Bronchial epithelial cell (primary cell): ENCODE measurements around the gene RPS6KA6. TPM values are rescaled to one million over a fixed set of nuclear protein-coding genes. Genes with fewer than 3 reads are reported as not detected.
"Not testable (repeated sequence)": the region's sequence is repeated elsewhere in the genome, so short reads cannot be mapped to it uniquely, and the experiment has no call there.

Source experiments
- DNase-seq: peaks from one replicate; pipeline ENCODE4 v3.0.0-alpha.2; 2010; ENCODE audit warnings: low read depth
- FAIRE-seq: peaks from 2 replicates; lab custom pipeline; 2011; peaks lifted over from hg19 to GRCh38; lab: Jason Lieb, UNC
- H3K27me3 ChIP-seq: 2 replicates; pipeline ENCODE4 v1.5.1; 2011; ENCODE audit warnings: low read length; ENCODE audit not compliant: control insufficient read depth, insufficient read depth
- H3K36me3 ChIP-seq: 2 replicates; pipeline ENCODE4 v1.5.1; 2011; ENCODE audit warnings: low read length; ENCODE audit not compliant: control insufficient read depth, insufficient read depth
- H3K4me3 ChIP-seq: 2 replicates; pipeline ENCODE4 v1.5.1; 2011; ENCODE audit warnings: mild to moderate bottlenecking, low read depth, low read length, control low read depth
- CTCF ChIP-seq: IDR thresholded peaks from 2 replicates; pipeline ENCODE4 v1.5.1; 2011; ENCODE audit warnings: mild to moderate bottlenecking, moderate library complexity, low read length, control low read depth, inconsistent platforms; ENCODE audit not compliant: insufficient read depth, severe bottlenecking
- total RNA-seq: library from RNA; depleted of rRNA; stranded (reverse); fragments of >200 nt; gene quantifications from 2 replicates; pipeline ENCODE4 v1.2.1, GENCODE V29; 2014

RPS6KA6 gene
- total RNA-seq, 1 donor from 2014 or later = 5.3 TPM

- DNase-seq (no peak), FAIRE-seq (no peak)
- H3K27me3 ChIP-seq = no peaks in the 10 kb centered on the region
- H3K4me3 ChIP-seq = no peak overlapping the region
- TF ChIP-seq CTCF = no peak
- H3K36me3 ChIP-seq = no peaks in the 10 kb centered on the region
Observed at GRCh38 chrX:84099120-84099519, 88.9 kb downstream of the RPS6KA6 start.

DNA sequence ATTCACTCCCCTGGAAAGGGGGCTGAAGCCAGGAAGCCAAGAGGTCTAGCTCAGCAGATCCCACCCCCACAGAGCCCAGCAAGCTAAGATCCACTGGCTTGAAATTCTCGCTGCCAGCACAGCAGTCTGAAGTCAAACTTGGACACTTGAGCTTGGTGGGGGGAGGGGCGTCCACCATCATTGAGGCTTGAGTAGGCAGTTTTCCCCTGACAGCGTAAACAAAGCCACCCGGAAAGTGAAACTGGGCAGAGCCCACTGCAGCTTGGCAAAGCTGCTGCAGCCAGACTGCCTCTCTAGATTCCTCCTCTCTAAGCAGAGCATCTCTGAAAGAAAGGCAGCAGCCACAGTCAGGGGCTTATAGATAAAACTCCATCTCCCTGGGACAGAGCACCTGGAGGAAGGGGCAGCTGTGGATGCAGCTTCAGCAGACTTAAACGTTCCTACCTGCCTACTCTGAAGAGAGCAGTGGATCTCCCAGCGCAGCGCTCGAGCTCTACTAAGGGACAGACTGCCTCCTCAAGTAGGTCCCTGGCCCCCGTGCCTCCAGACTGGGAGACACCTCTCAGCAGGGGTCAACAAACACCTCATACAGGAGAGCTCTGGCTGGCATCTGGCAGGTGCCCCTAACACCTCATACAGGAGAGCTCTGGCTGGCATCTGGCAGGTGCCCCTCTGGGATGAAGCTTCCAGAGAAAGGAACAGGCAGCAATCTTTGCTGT, 108.4 kb downstream of the RPS6KA6 start:
- H3K27me3 ChIP-seq, H3K4me3 ChIP-seq, H3K36me3 ChIP-seq, DNase-seq, FAIRE-seq: not testable (repeated sequence)

DNA sequence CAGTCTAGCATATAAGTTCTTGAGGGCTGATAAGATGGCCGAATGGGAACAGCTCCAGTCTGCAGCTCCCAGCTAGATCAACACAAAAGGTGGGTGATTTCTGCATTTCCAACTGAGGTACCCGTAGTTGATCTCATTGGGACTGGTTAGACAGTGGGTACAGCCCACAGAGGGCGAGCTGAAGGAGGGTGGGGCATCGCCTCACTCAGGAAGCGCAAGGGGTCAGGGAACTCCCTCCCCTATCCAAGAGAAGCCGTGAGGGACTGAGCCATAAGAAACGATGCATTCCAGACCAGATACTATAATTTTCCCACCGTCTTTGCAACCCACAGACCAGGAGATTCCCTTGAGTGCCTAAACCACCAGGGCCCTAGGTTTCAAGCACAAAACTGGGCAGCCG, 109.0 kb downstream of the RPS6KA6 start:
- DNase-seq (no peak), FAIRE-seq (no peak)
- Histone ChIP-seq H3K27me3 (no peaks in the 10 kb centered on the region), H3K36me3 (no peaks in the 10 kb centered on the region), H3K4me3 (no peak overlapping the region)
- TF ChIP-seq CTCF = no peak

GRCh38 chrX:84064814-84065213, 123.2 kb downstream of the RPS6KA6 start:
- Histone ChIP-seq H3K27me3 (no peaks in the 10 kb centered on the region), H3K36me3 (no peaks in the 10 kb centered on the region), H3K4me3 (no peak overlapping the region)
- FAIRE-seq (no peak), DNase-seq (no peak)
- TF ChIP-seq CTCF = no peak

GRCh38 chrX:84064164-84064563, 123.8 kb downstream of the RPS6KA6 start:
- no peak overlapping the region for H3K4me3 ChIP-seq
- H3K36me3 ChIP-seq = no peaks in the 10 kb centered on the region
- FAIRE-seq = no peak
- DNase-seq = peak; percentile 1
- no peak for TF ChIP-seq CTCF
- H3K27me3 ChIP-seq = no peaks in the 10 kb centered on the region

DNA sequence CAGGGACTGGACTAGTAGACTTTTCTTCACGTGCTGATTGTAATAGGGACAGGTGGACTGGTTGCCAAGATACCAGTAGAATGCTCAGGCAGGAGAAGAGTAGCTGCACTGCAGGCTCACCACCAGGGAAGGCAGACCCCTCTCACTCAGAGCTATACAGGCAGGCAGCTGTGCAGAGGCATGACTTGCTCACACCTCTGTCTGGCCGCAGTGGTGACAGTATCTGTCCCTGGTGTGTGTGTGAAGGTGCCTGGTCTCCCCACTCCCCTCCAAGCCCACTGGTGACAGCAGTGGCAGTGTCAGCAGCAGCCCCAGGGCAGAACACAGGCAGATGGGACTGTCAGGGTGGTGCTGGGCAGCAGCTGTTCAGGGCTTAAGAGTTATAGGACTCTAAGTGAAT, 140.7 kb downstream of the RPS6KA6 start:
- no peaks in the 10 kb centered on the region for H3K27me3 ChIP-seq
- no peak overlapping the region for H3K4me3 ChIP-seq
- no peak for DNase-seq
- FAIRE-seq = no peak
- TF ChIP-seq CTCF = no peak
- no peaks in the 10 kb centered on the region for H3K36me3 ChIP-seq
